Adipocyte (in vitro differentiated cells): ENCODE results near the gene LRRN4CL.

Experiments
- DNase-seq: peaks from one replicate; pipeline ENCODE4 v3.0.0-alpha.2; 2015; ENCODE audit warnings: low read depth
- H3K27me3 ChIP-seq: replicated peaks from 2 replicates; pipeline ENCODE4 v1.7.0; 2013; ENCODE audit warnings: mild to moderate bottlenecking, low read length, moderate library complexity; ENCODE audit not compliant: control insufficient read depth, insufficient read depth
- H3K36me3 ChIP-seq: 2 replicates; pipeline ENCODE4 v1.7.0; 2013; ENCODE audit warnings: low read length, mild to moderate bottlenecking, moderate library complexity; ENCODE audit not compliant: control insufficient read depth, insufficient read depth, severe bottlenecking
- H3K4me1 ChIP-seq: 2 replicates; pipeline ENCODE4 v1.7.0; 2013; ENCODE audit warnings: mild to moderate bottlenecking, low read length, moderate library complexity; ENCODE audit not compliant: control insufficient read depth, insufficient read depth
- H3K4me3 ChIP-seq: 2 replicates; pipeline ENCODE4 v1.7.0; 2013; ENCODE audit warnings: mild to moderate bottlenecking, low read length, moderate library complexity
- H3K9ac ChIP-seq: 2 replicates; pipeline ENCODE4 v1.7.0; 2013; ENCODE audit warnings: mild to moderate bottlenecking, low read length, moderate library complexity
- H3K9me3 ChIP-seq: 2 replicates; pipeline ENCODE4 v1.7.0; 2013; ENCODE audit warnings: mild to moderate bottlenecking, low read length, moderate library complexity; ENCODE audit not compliant: control insufficient read depth

The LRRN4CL gene

DNA sequence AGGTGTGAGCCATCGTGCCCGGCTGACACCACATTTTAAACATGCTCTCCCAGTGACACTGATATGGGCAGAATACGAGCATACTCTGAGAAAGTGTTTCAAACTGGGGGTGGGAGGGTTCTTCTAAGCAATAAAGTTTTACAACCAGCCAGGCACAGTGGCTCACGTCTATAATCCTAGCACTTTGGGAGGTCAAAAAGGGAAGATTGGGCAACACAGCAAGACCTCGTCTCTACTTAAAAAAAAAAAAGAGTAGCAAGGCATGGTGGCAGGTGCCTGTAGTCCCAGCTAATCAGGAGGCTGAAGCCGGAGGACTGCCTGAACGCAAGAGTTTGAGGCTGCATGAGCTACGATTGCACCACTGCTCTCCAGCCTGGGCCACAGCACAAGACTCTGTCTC lies 45.1 kb downstream of the LRRN4CL start:
- Histone ChIP-seq H3K27me3 (no peaks in the 10 kb centered on the region), H3K36me3 (peaks cover 30% of the 10 kb centered on the region), H3K9ac (peak overlapping the region; percentile 99), H3K4me3 (no peak overlapping the region), H3K4me1 (peaks cover 30% of the 10 kb centered on the region), H3K9me3 (no peaks in the 10 kb centered on the region)
- no peak for DNase-seq
